ENCODE measurements around the gene SAMD14. TPM values are rescaled to one million over a fixed set of nuclear protein-coding genes. Genes with fewer than 3 reads are reported as not detected.

The SAMD14 gene
- total and polyA plus RNA-seq, 10 of the 15 experiments (the other 5 are each of a cell fraction or from before 2014, with no cell fraction given): 0.06 to 1.7 (median 0.25) TPM; not detected in 3

DNA sequence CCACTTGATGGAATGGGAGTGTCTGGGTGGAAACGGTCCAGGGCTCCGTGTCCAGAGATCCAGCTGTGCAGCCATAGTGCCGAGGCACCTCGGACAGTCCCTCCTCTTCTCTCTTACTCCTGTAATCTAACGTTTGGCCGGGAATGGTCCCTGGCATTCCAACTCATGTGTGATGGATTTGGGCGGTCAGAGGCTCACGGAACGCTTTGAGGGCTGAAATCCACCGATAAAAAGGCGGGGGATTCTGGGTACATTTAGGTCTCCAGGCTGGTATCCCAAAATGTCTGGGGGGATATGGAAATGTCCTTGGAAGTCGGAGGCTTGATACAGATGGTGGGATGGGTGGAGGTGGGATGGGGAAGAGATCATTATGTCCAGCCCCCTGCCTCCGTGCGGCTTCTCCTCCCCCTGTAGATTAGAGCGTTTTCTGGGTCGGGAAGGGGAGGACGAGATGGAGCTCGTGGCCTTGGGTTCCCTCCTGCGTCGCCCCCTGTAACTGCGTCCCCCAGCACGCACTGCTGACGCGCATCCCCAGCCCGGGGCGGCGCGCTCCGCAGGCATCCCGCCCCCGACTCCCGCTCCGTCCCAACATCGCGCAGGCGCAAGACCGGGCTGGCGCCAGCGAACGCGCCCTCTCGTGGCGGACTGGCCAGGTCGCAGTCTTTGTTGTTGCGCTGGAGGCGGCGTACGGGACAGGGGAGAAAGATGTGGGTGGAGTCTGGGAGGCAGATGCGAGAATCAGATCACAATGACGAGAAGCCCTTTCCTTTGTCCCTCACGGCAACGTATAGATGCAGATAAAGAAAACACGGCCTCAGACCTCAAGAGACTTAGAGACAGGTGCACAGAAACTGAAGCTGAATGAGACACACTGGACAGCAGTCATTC is 31.3 kb upstream of the SAMD14 start (continued):
- no peak for TF ChIP-seq STAT3 (IDR thresholded peaks at IDR 0.05; ENCODE audit: low read depth, low read length)
- no peak for TF ChIP-seq CEBPB (IDR thresholded peaks at IDR 0.05; ENCODE audit: borderline replicate concordance in 1 of 2, low read depth in 2 of 2, low read length in 2 of 2)
- TF ChIP-seq ZBED1 (IDR thresholded peaks at IDR 0.05; ENCODE audit: borderline replicate concordance): no peak
- TF ChIP-seq MEF2A (IDR thresholded peaks at IDR 0.05; ENCODE audit: insufficient read depth, low read depth, low read length): no peak
- TF ChIP-seq KLF5 (IDR thresholded peaks at IDR 0.05; ENCODE audit: partially characterized antibody): peak; percentile 65
- no peak for TF ChIP-seq ZZZ3 (IDR thresholded peaks at IDR 0.05; ENCODE audit: control insufficient read depth, insufficient read length, low read depth)
- TF ChIP-seq, protein P1, sequence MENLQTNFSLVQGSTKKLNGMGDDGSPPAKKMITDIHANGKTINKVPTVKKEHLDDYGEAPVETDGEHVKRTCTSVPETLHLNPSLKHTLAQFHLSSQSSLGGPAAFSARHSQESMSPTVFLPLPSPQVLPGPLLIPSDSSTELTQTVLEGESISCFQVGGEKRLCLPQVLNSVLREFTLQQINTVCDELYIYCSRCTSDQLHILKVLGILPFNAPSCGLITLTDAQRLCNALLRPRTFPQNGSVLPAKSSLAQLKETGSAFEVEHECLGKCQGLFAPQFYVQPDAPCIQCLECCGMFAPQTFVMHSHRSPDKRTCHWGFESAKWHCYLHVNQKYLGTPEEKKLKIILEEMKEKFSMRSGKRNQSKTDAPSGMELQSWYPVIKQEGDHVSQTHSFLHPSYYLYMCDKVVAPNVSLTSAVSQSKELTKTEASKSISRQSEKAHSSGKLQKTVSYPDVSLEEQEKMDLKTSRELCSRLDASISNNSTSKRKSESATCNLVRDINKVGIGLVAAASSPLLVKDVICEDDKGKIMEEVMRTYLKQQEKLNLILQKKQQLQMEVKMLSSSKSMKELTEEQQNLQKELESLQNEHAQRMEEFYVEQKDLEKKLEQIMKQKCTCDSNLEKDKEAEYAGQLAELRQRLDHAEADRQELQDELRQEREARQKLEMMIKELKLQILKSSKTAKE (IDR thresholded peaks at IDR 0.05; ENCODE audit: low read depth, poor library complexity, severe bottlenecking): no peak
- TF ChIP-seq PAX5 (IDR thresholded peaks at IDR 0.05; ENCODE audit: borderline replicate concordance, low read depth, low read length): peak; percentile 11; the same call in 1 of the 2 replicates
- 0 out of 2 replicates have a peak, but pooled peaks have one; percentile 32 for TF ChIP-seq GATAD2B (conservative IDR thresholded peaks at IDR 0.05; ENCODE audit: low read depth)

DNA sequence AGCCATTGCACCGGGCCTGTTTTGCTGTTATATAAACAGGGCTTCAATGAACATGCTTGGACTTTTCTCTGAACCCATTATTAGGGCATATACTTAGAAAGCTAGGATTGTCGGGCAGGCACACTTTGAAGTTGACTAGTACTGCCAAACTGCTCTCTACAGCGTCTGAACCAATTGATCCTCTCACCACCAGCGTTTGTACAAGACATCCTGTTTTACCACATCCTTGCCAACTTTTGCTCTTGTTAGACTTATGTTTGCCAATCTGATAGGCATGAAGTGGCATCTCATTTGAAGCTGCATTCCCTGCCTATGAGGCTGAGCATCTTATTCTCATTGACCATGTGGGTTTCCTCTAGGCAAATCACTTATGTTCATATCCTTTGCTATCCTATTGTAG is 27.9 kb upstream of the SAMD14 start:
- Histone ChIP-seq H3K9ac (ENCODE audit: control insufficient read depth, insufficient read depth, low read length) (no peak overlapping the region), H2AFZ (ENCODE audit: control insufficient read depth, low read depth, low read length) (no peak overlapping the region), H3K4me2 (ENCODE audit: control insufficient read depth, insufficient read depth) (no peak overlapping the region), H4K20me1 (ENCODE audit: control insufficient read depth, insufficient read depth) (no peaks in the 10 kb centered on the region), H3K79me2 (ENCODE audit: control insufficient read depth, insufficient read depth, low read length) (no peaks in the 10 kb centered on the region), H3K4me1 (ENCODE audit: control insufficient read depth, insufficient read depth, low read length) (peaks cover 39% of the 10 kb centered on the region), H3K27ac (ENCODE audit: control insufficient read depth, insufficient read depth) (no peak overlapping the region), H3K9me3 (replicated peaks; ENCODE audit: control insufficient read depth, insufficient read depth, low read length) (no peaks in the 10 kb centered on the region), H3K27me3 (replicated peaks in 1 of 2; ENCODE audit: control insufficient read depth in 2 of 2, insufficient read depth in 2 of 2, low read length in 1 of 2) (no peaks in the 10 kb centered on the region), H3K4me3 (no peak overlapping the region), H3K36me3 (ENCODE audit: control insufficient read depth in 2 of 2, insufficient read depth in 2 of 2, low read length in 1 of 2) (no peaks in the 10 kb centered on the region)
- FAIRE-seq: no peak
- RAD21 ChIA-PET (ENCODE audit: unreplicated experiment): interaction anchor here (0.7 kb wide), 1 partner anchor 11 kb away, joined by 3 read pairs; no protein-coding TSS in a partner anchor
- CTCF ChIA-PET: interaction anchor here (1.1 to 3.0 kb wide), 2 partner anchors 18 to 43 kb away, joined by 3 to 16 read pairs; no protein-coding TSS in a partner anchor
- SMC1A ChIA-PET (ENCODE audit: uncharacterized antibody, unreplicated experiment): interaction anchor here (1.1 kb wide), 1 partner anchor 12 kb away, joined by 3 read pairs; no protein-coding TSS in a partner anchor
- no peak for DNase-seq (ENCODE audit: low read depth, low spot score)
- no peak for ATAC-seq
- WGBS (ENCODE audit: insufficient coverage, insufficient replicate concordance, low lambda C conversion rate, missing lambda C conversion rate): 52% methylated on average over 4 of the region's 4 CpGs
- in situ Hi-C loops (cut with MboI) (no loop called here), intact Hi-C loops (cut with micrococcal nuclease; ENCODE audit: unreplicated experiment) (no loop called here)
- no TSS peak for BruUV-seq (replicated peaks)
- POLR2A ChIA-PET: interaction anchor here (0.6 to 0.9 kb wide), 3 partner anchors 9 to 178 kb away, joined by 3 to 4 read pairs (median 4); no protein-coding TSS in a partner anchor
- TF ChIP-seq SMC3 (IDR thresholded peaks at IDR 0.05; ENCODE audit: borderline replicate concordance, low read length) (no peak), TCF3 (IDR thresholded peaks at IDR 0.05; ENCODE audit: borderline replicate concordance, insufficient read depth, low read depth, low read length) (no peak), PAX8 (IDR thresholded peaks at IDR 0.05) (no peak), ZNF384 (IDR thresholded peaks at IDR 0.05; ENCODE audit: borderline replicate concordance, low read depth, low read length) (no peak), MEF2A (IDR thresholded peaks at IDR 0.05; ENCODE audit: insufficient read depth, low read depth, low read length) (no peak), SRF (IDR thresholded peaks at IDR 0.05; ENCODE audit: low read depth in 2 of 2, low read length in 2 of 2) (no peak)
- TF ChIP-seq, protein P2, sequence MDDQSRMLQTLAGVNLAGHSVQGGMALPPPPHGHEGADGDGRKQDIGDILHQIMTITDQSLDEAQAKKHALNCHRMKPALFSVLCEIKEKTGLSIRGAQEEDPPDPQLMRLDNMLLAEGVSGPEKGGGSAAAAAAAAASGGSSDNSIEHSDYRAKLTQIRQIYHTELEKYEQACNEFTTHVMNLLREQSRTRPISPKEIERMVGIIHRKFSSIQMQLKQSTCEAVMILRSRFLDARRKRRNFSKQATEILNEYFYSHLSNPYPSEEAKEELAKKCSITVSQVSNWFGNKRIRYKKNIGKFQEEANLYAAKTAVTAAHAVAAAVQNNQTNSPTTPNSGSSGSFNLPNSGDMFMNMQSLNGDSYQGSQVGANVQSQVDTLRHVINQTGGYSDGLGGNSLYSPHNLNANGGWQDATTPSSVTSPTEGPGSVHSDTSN (IDR thresholded peaks at IDR 0.05; ENCODE audit: insufficient replicate concordance, low read depth, low read length): no peak

Data from GM12878 (cell line).